Measurements from ENCODE around the gene BOD1. TPM values are rescaled to one million over a fixed set of nuclear protein-coding genes. Genes with fewer than 3 reads are reported as not detected.

BOD1 gene
- total RNA-seq, 1 donor from 2014 or later: 40.9 TPM

DNA sequence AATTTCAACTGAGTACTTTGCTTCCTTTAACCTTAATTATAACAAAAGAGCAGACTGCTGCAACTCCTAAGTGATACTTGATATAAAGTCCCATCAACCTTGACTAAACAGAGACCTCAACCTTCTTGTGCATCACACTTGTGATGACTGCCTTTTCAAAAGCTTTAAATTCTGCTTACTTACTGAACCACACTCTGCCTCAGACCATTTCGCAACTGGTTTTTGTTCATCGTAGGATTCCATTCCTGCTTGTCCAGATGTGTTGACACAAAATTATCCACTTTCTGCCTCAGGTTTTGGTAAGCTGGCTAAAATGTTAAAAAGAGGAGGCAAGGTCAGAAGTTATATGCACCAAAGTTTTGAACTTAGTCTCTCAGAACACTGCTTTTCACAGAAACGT is 3.5 kb downstream of the BOD1 start:
- DNase-seq: no peak
- H3K36me3 ChIP-seq: peaks cover 48% of the 10 kb centered on the region
- intact Hi-C loops (cut with DNase I): no loop called here

DNA sequence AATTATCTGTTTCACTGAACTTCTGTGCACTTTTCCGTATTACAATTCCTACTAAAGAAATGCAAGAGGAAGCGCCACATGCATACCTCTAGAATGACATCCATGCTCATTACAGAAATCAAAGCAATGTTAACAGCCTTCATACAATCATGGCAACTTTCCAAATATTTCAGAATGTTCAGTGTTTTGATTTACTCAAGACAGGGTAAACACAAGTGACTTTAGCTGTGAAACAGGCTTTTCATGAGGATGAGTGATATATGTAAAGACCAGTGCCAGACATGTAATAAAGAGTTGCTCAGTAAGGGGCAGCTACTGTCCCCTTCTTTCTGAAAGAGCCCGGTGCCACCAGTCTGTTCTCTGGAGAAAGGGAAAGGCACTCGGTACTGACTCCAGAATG is 4.7 kb downstream of the BOD1 start:
- Histone ChIP-seq H3K27me3 (no peaks in the 10 kb centered on the region), H3K4me1 (peaks cover 31% of the 10 kb centered on the region), H3K9me3 (no peaks in the 10 kb centered on the region), H3K4me3 (no peak overlapping the region), H3K27ac (no peak overlapping the region), H3K36me3 (peaks cover 60% of the 10 kb centered on the region)
- ATAC-seq (no peak), DNase-seq (no peak)
- intact Hi-C loops (cut with DNase I): no loop called here
- no peak for TF ChIP-seq CTCF (IDR thresholded peaks at IDR 0.05)

More for the DNA sequence above, 3.5 kb downstream of the BOD1 start:
- Histone ChIP-seq H3K27me3 (no peaks in the 10 kb centered on the region), H3K27ac (no peak overlapping the region), H3K4me1 (peaks cover 37% of the 10 kb centered on the region), H3K4me3 (no peak overlapping the region), H3K9me3 (no peaks in the 10 kb centered on the region)
- no peak for TF ChIP-seq CTCF (IDR thresholded peaks at IDR 0.05)
- ATAC-seq: no peak

DNA sequence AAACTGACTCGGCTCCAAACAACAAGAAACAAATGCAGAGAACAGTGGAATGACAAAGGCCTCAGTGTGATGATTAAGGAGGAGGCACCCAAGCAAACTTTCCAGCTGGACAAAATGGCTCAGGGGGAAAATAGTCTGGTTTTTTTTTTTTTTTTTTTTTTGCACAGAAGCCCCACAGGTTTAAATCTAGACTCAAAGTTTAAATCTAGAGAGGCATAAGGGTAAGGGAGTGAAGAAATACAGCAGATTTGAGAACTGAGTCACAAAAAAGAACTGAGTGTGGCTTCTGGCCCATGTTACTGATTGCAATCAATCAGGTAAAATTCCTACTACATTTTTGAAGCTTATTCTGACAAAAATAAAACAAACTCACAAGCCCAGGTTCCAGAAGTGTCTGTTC is 12.3 kb downstream of the BOD1 start:
- no peak for TF ChIP-seq CTCF (IDR thresholded peaks at IDR 0.05)
- DNase-seq: no peak
- H3K27me3 ChIP-seq: no peaks in the 10 kb centered on the region
- H3K27ac ChIP-seq: no peak overlapping the region
- intact Hi-C loops (cut with DNase I): no loop called here
- peaks cover 39% of the 10 kb centered on the region for H3K36me3 ChIP-seq
- no peak overlapping the region for H3K4me3 ChIP-seq
- ATAC-seq: no peak
- H3K9me3 ChIP-seq: no peaks in the 10 kb centered on the region
- H3K4me1 ChIP-seq: peaks cover 5% of the 10 kb centered on the region

DNA sequence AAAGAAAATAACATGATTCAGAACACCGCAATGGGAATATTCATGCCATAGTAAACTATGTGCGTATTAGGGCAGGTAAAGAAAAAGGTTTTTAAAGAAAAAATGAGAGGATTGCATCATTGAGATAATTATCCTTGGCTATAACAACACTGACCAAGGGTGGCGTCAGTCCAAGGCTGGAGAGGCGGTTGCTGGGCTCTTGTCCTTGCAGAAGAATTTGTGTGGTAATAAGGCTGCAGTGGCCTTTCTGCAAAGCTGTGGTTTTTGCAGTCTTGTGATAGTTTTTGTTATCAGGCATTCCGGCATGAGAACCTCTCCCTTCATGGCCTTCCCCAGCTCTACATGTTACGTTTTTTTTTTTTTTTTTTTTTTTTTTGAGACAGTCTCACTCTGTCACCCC is 14.0 kb downstream of the BOD1 start:
- TF ChIP-seq CTCF (IDR thresholded peaks at IDR 0.05): no peak
- peak; percentile 81 for DNase-seq
- intact Hi-C loops (cut with DNase I): no loop called here

GRCh38 chr5:173598686-173599085 is 17.8 kb downstream of the BOD1 start:
- H3K27me3 ChIP-seq: no peaks in the 10 kb centered on the region
- ATAC-seq (no peak), DNase-seq (no peak)
- H3K36me3 ChIP-seq: no peaks in the 10 kb centered on the region
- intact Hi-C loops (cut with DNase I): no loop called here
- peaks cover 5% of the 10 kb centered on the region for H3K4me1 ChIP-seq
- no peaks in the 10 kb centered on the region for H3K9me3 ChIP-seq
- no peak overlapping the region for H3K27ac ChIP-seq
- TF ChIP-seq CTCF (IDR thresholded peaks at IDR 0.05): no peak
- H3K4me3 ChIP-seq: no peak overlapping the region

More for the DNA sequence above, 14.0 kb downstream of the BOD1 start:
- no peak overlapping the region for H3K4me3 ChIP-seq
- no peaks in the 10 kb centered on the region for H3K27me3 ChIP-seq
- no peak overlapping the region for H3K27ac ChIP-seq
- H3K36me3 ChIP-seq: peaks cover 22% of the 10 kb centered on the region
- no peaks in the 10 kb centered on the region for H3K9me3 ChIP-seq
- H3K4me1 ChIP-seq: peaks cover 5% of the 10 kb centered on the region
- peak; percentile 77 for ATAC-seq

- no peak overlapping the region for H3K27ac ChIP-seq
- H3K36me3 ChIP-seq: no peaks in the 10 kb centered on the region
- H3K9me3 ChIP-seq: peaks cover 8% of the 10 kb centered on the region
- H3K4me3 ChIP-seq: no peak overlapping the region
- intact Hi-C loops (cut with DNase I): no loop called here
- no peaks in the 10 kb centered on the region for H3K4me1 ChIP-seq
- no peak for DNase-seq
- no peak for TF ChIP-seq CTCF (IDR thresholded peaks at IDR 0.05)
- ATAC-seq: no peak
- no peaks in the 10 kb centered on the region for H3K27me3 ChIP-seq
Observed at GRCh38 chr5:173597304-173597703, 19.1 kb downstream of the BOD1 start.
